GM15510 (cell line): Measurements from ENCODE around the gene ST8SIA6.

ENCODE experiments used
- POLR2A ChIP-seq: IDR thresholded peaks from 3 replicates; pipeline ENCODE4 v1.6.1; 2011; ENCODE audit warnings: borderline replicate concordance; ENCODE audit not compliant: insufficient read length; ENCODE audit errors: extremely low read depth

ST8SIA6 gene

DNA sequence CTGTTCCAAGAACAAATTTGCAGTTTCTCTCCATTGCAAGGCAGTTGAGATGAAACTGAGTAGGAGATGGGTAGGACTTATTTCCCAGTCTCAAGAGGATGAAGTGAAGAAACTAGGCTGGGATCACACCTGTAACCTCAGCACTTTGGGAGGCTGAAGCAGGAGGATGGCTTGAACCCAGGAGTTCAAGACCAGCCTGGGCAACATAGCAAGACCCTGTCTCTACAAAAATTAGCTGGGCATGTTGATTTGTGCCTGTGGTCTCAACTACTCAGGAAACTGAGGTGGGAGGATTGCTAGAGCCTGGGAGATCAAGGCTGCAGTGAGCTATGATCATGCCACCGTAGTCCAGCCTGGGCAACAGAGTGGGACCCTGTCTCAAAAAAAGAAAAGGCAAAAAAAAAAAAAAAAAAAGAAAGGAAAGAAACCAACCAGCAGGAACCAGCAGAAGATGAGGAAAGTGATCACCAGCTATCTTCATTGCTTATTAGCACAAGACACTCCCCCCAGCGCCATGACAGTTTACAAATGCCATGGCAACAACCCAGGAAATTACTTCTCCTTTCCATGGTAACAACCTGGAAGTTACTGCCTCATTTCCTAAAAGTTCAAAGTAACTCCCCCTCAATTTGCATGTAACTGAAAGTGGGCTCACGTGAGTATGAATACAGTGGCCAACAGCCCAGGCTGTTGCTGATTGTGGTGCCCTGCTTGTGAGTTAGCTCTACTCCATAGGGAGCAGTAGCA, 18.3 kb upstream of the ST8SIA6 start:
- TF ChIP-seq POLR2A = no peak

DNA sequence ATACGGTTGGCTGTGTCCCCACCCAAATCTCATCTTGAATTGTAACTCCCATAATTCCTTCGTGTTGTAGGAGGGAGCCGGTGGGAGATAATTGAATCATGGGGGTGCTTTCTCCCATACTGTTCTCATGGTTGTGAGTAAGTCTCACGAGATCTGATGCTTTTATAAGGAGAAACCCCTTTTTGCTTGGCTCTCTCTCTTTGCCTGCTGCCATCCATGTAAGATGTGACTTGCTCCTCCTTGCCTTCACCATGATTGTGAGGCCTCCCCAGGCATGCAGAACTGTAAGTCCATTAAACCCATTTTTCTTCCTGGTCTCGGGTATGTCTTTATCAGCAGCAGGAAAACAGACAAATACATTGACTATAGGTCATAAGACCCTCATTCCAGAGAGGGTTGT, 15.9 kb upstream of the ST8SIA6 start:
- no peak for TF ChIP-seq POLR2A

DNA sequence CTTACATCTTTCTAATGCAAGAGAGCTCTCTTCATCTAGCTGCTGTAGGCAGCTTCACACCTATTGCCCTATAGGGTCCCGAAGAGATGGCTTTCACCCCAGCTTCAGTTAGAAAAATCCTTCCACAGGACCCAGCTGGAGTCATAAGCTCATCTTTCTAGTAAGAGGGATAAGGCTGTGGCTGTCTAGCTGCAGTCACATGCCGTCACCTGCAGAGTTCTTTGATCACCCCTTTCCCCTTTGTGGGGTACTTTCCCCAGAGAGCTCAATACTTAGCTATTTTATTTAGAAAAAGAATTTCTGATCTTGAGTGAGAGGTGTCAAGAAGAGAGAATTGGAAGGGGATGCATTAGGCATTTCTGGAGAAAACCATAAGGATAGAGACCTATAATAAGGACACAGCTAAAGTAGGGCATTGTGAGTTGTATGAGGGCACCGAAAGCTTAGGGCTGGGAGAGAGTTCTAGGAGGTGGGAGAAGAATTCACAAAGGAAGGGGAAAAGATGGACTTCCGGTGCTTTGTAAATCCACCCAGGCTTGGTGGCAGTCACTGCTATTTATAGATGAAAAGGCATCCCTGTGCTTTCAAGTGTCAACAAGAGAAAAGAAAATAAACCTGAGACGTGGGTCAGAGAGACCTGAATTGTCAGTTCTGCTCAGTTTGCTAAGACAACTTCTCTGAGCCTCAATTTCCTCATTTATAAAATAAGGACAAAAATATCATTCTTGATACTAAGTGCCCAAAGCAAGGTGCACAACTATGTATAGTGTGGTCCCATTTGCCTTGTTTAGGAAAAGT, 11.1 kb upstream of the ST8SIA6 start:
- TF ChIP-seq POLR2A = no peak

DNA sequence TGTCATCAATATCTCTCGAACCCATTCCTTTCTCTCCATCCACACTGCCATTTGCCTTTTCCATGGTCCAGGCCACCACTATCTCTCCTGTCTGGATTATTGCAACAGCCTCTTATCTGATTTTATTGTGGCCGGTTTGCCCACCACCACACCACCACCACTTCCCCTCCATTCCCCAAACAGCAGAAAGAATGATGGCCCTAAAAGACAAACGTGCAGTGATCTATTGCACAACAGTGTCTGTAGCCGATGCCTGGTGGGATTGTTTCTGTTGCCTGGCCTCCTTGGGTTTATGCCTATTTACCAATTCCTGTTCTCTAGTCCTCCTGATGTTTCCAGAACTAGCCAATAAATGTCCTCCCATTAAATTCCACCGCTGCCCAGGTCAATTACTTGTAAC, 10.2 kb upstream of the ST8SIA6 start:
- TF ChIP-seq POLR2A = no peak

DNA sequence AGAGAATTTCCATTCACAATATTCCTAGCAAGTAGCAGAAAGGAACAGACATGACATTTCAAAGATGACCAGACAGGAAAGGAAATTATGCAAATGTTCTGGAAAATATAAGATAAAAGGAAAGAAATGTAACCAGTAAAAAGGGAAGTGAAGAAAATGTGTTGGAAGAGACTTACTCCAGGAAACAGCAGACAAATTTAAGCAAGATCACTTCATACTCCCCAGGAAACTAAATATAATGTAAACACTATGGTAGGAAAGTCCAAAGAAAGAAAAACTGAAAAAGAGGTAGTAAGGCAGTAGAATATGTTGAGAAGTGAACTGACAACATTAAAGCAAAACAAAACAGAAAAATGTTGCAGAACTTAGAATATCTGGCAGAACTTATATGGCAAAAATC, 6.4 kb upstream of the ST8SIA6 start:
- TF ChIP-seq POLR2A = no peak

DNA sequence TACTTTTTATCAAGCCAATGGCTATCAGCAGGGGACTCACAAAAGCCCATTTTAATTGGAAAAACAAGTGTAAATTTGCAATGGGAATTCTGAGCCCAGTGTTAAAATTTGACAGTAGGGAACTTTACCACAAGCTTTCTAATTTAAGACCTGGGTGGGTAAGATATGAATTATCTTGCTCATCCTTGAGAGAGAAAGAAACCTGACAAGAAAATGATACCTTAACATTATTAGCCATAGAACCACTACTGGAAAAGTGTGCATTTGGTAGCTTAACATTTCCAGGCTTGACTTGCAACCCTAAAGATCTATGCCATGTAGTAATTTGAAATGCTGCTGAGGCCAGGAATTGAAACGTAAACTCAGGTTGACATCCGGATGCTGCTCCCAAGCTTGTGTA, 2.7 kb upstream of the ST8SIA6 start:
- no peak for TF ChIP-seq POLR2A

DNA sequence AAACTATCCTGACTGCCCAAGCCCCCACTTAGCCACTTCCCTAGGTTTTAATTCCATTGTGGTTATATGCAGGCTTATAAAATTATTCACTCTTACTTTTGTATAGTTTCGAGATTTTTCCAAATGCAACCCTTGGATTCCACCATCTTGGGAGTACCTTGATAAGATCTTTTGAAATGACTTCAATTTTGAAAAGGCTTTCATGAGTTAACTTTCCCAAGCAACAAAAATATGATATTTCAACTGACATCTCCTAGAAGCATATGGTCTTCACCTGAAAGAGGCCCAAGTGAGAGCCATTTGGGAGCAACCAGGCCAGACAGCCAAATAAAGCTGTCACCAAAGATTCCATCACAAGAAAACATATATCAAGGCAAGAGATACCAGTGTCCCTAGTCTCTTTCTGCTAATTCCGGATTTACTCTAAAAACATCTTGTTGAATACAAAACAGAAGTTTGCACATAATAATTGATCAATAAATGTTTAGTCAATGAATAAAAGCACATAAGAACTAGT, 1.7 kb upstream of the ST8SIA6 start:
- no peak for TF ChIP-seq POLR2A

DNA sequence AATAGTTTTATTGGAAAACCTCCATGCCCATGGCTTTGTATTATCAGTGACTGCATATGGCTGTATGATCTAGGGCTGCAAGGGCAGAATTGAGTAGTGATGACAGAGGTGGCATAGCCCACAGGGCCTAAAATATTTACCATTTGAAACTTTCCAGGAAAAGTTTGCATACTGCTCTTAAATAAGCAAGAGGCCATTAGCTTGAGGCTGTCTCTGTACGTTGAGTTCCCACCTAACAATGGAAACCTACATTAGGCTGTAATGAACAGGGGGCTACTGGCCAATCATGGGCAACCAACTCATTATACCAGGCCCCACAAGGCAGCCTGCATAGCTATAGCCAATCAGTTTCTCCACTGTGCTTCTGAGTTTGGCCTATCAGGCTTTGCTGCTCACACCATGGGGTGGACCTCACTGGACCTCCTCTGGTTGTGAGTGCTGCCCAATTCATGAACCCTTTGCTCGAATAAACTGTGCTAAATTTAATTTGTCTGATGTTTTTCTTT, 673 bp upstream of the ST8SIA6 start:
- TF ChIP-seq POLR2A = no peak

DNA sequence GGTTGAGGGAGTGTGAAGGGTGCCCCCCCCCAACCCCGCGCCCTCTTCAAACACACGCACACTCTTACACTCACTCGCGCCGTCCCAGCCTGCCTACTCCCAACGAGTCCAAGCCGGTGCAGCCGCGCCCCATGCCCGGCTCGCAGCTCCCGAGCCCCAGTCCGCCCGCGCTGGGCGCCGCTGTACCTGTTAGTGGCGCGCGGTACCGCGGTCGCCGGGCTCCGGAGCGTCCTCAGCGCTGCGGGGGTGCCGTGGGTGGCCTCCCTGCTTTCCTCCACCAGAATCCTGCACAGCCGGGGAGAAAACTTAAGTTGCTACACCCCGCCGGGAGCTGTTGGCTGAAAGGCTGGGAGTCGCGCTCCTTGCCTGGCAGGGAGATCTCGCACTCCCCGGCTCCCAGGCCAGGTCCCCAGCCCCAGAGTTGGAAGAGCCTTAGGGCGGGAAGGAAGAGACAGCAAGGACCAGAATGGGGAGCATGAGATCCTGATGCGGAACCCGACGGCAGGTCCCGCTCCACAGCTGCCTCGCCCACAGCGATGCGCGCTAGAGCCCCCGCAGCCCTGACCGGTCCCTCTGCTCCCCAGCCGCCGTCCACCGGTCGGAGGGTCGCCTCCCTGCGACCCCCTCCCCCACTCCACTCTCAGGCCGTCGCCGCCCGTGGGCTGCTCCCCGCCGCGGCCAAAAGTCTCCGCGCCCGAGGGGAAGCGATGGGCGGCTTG, 863 bp downstream of the ST8SIA6 start:
- TF ChIP-seq POLR2A = no peak

DNA sequence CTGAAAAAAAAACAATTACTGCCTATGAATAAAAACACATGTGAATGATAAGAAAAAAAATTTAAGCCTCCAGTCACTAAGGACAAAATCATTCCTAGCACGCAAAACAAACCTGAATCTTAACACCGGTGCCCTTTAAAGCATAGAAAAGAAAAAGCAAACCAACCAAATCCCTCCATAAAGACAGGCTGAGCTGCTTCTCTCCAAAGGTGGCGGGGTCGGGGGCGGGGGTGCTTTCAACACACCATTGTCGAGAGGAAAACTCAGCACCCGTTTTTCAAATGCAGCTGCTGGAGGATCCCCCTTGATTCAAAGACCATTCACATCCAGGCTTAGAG, 1.4 kb downstream of the ST8SIA6 start:
- TF ChIP-seq POLR2A = no peak

DNA sequence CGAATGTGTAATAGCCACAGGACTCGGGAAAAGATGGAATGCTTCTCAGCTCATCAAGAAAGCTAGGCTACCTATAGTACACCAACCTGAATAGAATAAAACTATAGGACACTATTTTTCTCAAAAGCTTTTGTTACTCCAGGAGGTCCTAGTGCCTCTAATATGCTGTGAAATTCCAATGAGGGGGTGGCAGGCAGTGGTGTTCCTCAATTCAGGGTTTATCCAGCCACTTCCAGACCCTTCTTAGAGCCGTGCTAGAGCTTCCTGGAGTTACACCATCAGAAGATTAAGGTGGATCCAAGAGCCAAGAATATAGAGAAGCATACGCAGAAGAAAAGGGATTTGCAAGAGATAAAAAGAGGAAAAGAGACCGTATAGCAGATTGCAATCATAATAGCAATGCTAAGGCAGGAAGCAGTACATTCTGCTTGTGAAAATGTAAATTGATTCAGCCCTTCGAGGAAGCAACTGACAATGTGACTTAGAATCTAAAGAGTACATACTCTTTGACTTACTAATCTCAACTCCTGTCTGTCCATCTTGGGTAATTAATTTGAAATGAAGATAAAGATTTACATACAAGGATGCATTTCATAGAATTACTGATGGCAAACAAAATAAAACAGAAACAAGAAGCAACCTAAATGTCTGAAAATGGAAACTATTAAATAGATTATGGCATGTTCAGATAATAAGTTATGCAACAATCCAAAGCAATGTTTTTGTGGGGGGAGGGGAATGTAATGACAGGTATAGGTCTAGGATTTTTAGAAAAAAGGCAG, 2.1 kb downstream of the ST8SIA6 start:
- no peak for TF ChIP-seq POLR2A

DNA sequence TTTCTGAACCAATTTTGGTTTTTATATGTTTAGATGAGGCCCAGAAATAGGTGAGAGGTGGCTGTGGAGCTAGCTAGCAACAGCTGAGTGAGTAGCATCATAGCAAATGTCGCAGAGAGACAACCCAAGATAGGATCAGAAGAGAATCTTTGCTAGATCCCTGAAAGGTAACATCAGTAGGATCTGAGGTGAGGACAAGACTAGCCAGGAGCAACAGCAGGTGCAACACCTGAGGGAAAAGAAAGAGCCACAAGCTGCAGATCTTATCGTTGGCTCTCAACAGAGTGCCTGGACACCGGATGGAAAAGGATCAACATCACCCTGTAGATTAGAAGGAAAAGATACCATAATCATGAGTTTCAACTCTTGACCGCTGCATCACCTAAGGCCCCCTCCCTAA, 4.4 kb downstream of the ST8SIA6 start:
- TF ChIP-seq POLR2A = no peak

DNA sequence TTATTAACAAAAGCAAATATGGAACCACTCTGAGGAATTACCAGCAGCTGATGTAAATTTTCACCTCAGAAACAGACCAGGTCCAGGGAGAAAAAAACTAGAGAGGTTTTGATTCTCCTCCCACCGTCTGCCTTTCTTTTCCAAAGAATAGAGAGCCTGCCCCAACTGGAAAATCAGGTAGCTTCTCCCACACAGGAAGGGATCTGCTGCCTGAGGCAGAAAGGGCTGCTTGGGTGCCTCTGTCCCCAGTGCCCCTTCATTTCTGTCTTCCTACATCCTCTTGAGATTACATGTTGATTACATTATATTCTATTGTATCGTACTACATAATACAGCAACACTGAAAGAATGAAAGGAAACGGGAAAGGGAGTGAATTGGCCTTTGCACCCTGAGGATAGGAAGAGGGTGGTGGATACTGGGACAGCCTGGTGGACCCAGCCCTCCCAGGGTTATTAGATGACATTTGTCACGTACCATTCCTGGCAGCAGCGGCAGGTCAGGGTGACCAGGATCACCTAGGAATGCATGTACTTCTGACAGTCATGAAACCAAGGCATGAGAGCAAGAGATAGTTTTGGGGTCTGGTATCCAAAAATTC, 8.9 kb downstream of the ST8SIA6 start:
- no peak for TF ChIP-seq POLR2A

DNA sequence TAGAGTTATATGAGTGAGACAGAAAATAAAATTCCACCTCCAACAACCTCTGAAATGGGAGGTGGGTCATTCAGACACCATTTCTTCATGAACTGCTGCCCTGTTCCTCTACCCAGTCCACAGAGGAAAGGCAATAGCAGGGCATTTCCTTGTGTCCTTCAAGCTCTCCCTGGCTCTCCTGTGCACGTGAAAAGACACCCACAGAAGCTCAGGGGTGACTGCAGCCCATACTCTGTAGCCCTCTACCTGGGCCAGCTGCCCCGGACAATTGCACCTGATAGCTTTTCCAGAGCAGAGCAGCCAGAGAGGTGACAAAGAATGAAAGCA, 10.0 kb downstream of the ST8SIA6 start:
- TF ChIP-seq POLR2A = no peak
